T-helper 2 cell (primary cell): ENCODE data around the gene PPP6R3.

Experiments
- DNase-seq, 5 experiments: peaks; one replicate each; pipeline versions ENCODE4 v3.0.0 to v3.0.0-alpha.2; 2012 to 2022

PPP6R3 gene

GRCh38 chr11:68497761-68498160 is 37.2 kb downstream of the PPP6R3 start:
- no peak for DNase-seq

GRCh38 chr11:68498321-68498720 is 37.8 kb downstream of the PPP6R3 start:
- no peak for DNase-seq

DNA sequence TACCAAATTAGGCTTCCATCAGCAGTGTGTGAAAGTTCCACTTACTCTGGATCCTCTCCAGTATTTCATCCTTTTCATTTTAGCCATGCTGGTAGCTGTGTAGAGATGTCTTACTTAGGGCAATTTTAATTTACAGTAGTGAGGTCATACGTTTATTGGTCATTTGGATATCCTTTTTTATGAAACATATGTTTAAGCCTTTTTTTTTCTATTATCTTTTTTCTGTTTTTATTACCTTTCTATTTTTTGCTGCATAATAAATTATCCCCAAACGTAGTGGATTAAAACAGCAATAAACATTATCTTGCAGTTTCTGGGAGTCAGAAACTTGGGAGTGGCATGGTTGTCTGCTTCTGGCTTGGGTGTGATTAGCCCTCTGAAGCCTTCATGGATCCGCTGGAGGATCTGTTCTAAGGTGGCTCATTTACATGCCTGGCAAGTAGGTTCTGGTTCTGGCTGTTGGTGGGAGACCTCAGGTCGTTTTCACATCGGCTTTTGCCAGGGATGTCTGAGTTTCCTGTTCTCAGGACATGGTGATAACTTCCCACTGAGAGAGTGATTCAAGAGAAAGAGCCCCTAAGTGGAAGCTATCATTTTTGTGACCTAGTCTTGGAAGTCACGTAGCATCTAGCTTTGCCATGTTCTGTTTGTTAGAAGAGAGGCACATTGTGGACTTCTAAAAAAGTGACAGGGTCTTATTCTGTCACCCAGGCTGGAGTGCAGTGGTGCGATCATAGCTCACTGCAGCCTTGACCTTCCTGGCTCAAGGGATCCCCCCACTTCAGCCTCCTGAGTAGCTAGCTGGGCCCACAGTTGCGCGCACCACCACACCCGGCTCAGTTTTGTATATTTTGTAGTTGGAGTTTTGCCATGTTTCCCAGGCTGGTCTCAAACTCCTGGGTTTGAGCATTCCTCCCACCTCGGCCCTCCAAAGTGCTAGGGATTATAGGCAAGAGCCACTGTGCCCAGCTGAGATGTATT is 38.6 kb downstream of the PPP6R3 start:
- no peak for DNase-seq

DNA sequence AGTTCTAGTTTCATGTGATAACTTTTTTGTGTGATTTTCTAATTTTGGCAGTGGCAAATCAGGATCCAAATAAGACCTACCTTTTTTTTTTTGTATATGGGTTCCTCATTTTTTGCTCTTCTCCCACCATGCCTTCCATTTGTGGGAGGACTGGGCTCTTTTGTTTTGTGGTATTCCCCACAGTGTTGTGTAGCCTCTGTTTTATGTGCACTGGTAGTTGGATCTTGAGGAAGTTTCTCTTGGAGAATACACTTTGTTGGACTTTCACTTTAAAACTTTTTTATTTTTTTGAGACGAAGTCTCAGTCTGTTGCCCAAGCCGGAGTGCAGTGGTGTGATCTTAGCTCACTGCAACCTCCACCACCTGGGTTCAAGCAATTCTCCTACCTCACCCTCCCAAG is 39.7 kb downstream of the PPP6R3 start:
- no peak for DNase-seq

GRCh38 chr11:68501813-68502212 is 41.3 kb downstream of the PPP6R3 start:
- no peak for DNase-seq

DNA sequence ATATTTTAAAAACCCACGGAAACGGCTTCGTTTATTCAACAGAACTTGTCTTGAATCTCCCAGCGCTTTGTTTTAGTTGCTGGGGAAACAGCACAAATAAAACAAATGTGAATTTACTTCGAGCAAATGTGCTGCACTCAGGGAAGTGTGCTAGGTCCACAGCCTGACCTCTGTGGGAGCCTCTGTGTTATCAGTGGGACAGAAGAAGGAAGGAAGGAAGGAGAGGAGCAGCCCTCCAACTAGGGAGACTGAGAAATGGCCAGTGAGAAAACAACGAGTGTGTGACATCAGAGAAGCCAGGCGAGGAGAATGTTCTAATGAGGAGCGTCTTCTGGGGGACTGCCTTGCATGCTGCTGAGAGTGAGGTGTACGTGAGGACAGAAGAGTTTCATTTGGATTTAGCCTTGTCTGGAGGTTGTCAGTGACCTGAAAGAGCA is 42.7 kb downstream of the PPP6R3 start:
- no peak for DNase-seq

DNA sequence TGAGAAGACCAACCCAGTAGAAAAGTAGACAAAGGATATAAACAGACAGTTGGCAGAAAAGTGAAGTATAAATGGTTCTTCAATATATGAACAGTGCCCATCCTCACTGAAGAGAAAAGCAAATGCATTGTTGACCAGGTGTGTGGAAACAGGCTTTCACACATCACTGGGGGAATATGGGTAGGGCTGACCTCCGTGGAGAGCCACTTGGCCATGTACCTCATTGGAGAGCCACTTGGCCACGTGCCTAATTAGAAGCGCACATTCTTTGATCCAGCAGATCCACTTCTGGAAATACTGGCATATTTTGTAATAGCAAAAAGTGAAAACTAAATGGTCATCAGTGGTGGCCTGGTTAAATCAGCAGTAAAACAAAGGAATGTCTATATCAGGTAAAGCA is 43.2 kb downstream of the PPP6R3 start:
- no peak for DNase-seq

- DNase-seq, result no peak
Measured at GRCh38 chr11:68504432-68505066, 44.0 kb downstream of the PPP6R3 start.

GRCh38 chr11:68505596-68505995 is 45.0 kb downstream of the PPP6R3 start:
- DNase-seq, result no peak

GRCh38 chr11:68506908-68507307 is 46.4 kb downstream of the PPP6R3 start:
- peak in 1 of 5 experiments; percentile 6 for DNase-seq

GRCh38 chr11:68508425-68508824 is 47.9 kb downstream of the PPP6R3 start:
- no peak for DNase-seq

GRCh38 chr11:68509066-68509465 is 48.5 kb downstream of the PPP6R3 start:
- DNase-seq, result no peak

DNA sequence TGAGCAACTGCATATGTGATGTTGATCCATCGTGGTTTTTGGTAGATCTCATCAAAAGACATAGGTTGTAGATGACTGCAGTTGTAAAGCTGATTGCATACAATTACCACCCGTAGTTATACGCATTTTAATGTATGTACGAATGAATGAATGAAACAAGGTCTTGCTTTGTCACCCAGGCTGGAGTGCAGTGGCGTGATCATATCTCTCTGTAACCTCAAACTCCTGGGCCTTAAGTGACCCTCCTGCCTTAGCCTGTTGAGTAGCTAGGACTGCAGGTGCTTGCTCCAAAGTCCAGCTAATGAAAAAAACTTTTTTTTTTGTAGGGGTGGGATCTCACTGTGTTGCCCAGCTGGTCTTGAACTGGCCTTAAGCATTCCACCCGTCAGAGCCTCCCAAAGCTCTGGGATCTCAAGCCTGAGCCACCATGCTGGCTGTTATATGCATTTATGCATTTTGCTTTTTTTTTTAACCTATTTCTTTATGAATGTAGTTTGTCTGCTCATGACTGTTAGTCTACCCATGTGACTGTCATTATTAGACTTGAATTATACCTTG is 53.5 kb downstream of the PPP6R3 start:
- DNase-seq, result peak in 1 of 5 experiments; percentile 10

- DNase-seq, result no peak
Measured at GRCh38 chr11:68517121-68517741, 56.7 kb downstream of the PPP6R3 start.

DNA sequence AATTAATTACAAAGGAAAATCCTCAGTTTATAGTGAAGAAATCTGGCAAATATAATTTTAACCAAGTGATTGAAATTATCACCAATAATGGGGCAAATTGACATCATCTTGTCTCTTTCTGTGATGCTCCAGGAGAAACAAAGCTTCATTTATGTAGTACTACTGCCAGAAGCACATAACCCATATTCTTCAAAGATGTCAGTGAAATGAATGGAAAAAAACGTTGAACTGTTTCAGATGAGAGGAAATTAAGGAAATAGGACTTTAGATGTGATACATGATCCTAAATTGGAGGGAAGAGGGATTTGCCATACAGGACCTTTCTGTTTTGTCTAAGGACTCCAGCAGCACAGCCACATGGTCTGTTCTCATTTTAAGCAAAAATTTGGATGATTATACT is 57.6 kb downstream of the PPP6R3 start:
- no peak for DNase-seq

GRCh38 chr11:68521969-68522652 is 61.6 kb downstream of the PPP6R3 start:
- DNase-seq, result no peak

DNA sequence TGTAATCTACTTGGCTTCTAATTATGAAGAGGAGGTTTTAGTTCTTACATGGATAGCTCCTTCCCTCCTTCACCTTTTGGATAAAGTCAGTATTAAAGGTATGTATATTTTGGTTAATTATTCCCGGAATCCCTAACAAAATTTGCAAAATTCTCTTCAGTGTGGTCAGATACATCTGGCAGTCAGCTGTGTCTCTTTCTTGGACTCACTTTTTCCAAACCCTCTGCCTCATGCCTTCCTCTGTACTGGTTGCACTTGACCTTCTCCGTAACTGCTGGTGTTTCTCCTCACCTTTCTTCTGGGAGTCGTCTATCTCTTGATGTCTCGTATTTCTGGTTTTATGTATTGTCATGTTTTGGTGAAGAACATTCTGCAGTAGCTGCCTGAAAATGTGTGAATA is 62.5 kb downstream of the PPP6R3 start:
- DNase-seq, result no peak

- no peak for DNase-seq
Measured at GRCh38 chr11:68523743-68524142, 63.2 kb downstream of the PPP6R3 start.

- DNase-seq, result no peak
Measured at GRCh38 chr11:68524213-68524612, 63.7 kb downstream of the PPP6R3 start.

DNA sequence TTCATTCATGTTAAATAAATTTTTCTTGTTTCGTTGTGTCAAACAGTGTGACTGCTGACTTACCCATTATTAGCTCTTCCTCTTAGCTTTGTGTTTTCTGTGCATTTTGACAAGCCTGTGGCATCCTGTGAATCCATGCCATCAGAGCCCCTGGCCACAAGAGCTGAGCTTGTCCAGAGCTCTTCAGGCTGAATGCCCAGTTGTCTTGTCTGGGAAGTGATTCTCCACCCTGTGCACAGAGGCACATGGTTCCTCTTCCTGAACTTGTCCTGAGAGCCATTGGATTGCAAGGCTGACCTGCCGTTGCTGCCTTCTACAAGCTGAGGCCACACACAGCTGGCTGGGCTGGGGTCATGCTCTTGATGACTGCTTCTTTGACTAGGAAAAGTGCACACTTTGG is 64.1 kb downstream of the PPP6R3 start:
- no peak for DNase-seq

DNA sequence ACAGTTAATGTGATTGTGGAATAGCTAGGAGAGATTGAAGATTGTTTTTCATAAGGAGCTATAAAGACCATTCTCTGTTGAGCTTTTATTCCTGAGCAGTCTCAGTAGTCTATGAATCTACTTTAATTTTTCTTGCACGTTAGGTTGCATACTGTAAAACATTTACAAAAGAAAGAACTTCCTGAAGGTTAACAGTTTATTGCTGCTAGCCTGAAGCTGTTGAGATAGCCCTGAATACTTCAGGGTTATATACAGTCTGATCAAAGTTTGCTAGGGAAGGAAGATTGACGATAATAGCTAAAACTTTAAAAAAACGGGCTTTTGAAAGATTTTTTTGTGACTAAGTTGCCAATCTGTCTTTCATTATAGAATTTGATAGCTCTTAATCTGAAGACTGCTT is 64.8 kb downstream of the PPP6R3 start:
- DNase-seq, result no peak

GRCh38 chr11:68525930-68526329 is 65.4 kb downstream of the PPP6R3 start:
- DNase-seq, result no peak

DNA sequence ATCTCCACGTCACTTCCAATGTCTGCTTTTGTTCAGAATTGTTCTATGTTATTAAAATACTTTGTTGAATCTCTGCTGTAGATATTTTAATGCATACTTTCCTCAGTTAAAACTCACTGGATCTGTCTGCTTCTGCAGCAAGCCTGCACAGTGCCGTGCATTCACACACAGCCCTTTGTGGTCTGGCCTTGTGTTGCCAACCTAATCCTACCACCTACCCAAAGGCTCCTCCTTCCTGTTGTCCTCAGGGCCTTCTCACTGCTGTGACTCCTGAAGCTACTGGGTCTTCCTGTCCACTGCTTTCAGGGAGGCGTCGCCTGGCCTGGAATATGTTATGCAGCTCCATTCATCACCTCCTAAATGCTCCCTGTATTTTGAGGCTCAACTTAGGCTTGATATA is 67.0 kb downstream of the PPP6R3 start:
- DNase-seq, result peak in 1 of 5 experiments; percentile 46
